Left lung (tissue), 10 donors: Measurements from ENCODE around the gene SNORC. TPM values are rescaled to one million over a fixed set of nuclear protein-coding genes. Genes with fewer than 3 reads are reported as not detected.

Experiments
- ATAC-seq: fragments of 200-7000 bp; cut with Tn5 transposase; one replicate; pipeline ENCODE4 v1.9.1; 2020; ENCODE audit warnings: moderate library complexity
- DNase-seq, 4 donors: peaks; one replicate each; pipeline ENCODE4 v3.0.0-alpha.2; 2013 to 2020
- H3K27ac ChIP-seq, 2 donors: fragments of 200-600 bp; sonication (generic) in 1 of 2; one replicate each; pipeline versions ENCODE4 v1.5.0 to v1.8.0; 2020 to 2021
- H3K27me3 ChIP-seq, 2 donors: fragments of 200-600 bp; sonication (generic) in 1 of 2; one replicate each; pipeline versions ENCODE4 v1.5.0 to v1.8.0; 2020 to 2021
- H3K36me3 ChIP-seq, 2 donors: fragments of 200-600 bp; sonication (generic) in 1 of 2; one replicate each; pipeline versions ENCODE4 v1.5.0 to v1.8.0; 2020 to 2021
- H3K4me1 ChIP-seq, 2 donors: fragments of 200-600 bp; one replicate each; pipeline ENCODE4 v1.8.0; 2021
- H3K4me3 ChIP-seq, 2 donors: fragments of 200-600 bp; sonication (generic) in 1 of 2; one replicate each; pipeline versions ENCODE4 v1.5.0 to v1.8.0; 2020 to 2021; ENCODE audit warnings: mild to moderate bottlenecking in 1 of 2
- H3K9me3 ChIP-seq, 2 donors: fragments of 200-600 bp; sonication (generic) in 1 of 2; one replicate each; pipeline versions ENCODE4 v1.5.0 to v1.8.0; 2020 to 2021
- CTCF ChIP-seq, 2 donors: fragments of 200-600 bp; sonication (generic) in 1 of 2; IDR thresholded peaks; one replicate each; pipeline versions ENCODE4 v1.5.0 to v1.8.0; 2021; ENCODE audit warnings: antibody characterized with exemption in 2 of 2
- intact Hi-C, 2 donors: fragments of 100-400 bp; cut with DNase I; formaldehyde crosslinking; loops; one replicate each; pipeline versions ENCODE4 v1.11.2 to v1.14.2; 2022
- polyA plus RNA-seq, 6 donors: library from polyadenylated mRNA; unstranded; fragments of 120-200 nt; gene quantifications; one replicate each; pipeline ENCODE4 v1.2.1, GENCODE V29; 2013; ENCODE audit not compliant: insufficient read length in 6 of 6
- total RNA-seq, 2 donors: library from RNA; stranded (reverse); fragmentation: NEBNext Ultra II Directional; extraction: Animal tissue kit (Norgen Biotek cat#: 25700); gene quantifications; one replicate each; pipeline ENCODE4 v1.2.1, GENCODE V29; 2021
- donor health status: DM: no; HTN: yes; CAD: no.
- donor health status: DM: no; HTN: no; CAD: no.

The SNORC gene
- total and polyA plus RNA-seq, 8 donors = 0.53 to 3.6 (median 1.7) TPM

GRCh38 chr2:232865165-232865564, 4.9 kb upstream of the SNORC start:
- intact Hi-C loops = no loop called here
- no peak for TF ChIP-seq CTCF (IDR thresholded peaks at IDR 0.05)
- Histone ChIP-seq H3K27me3 (no peaks in the 10 kb centered on the region), H3K9me3 (no peaks in the 10 kb centered on the region), H3K27ac (no peak overlapping the region), H3K4me1 (no peaks in the 10 kb centered on the region), H3K36me3 (peaks cover 0 to 12% of the 10 kb centered on the region in 2 donors), H3K4me3 (no peak overlapping the region)
- ATAC-seq (no peak), DNase-seq (no peak)

- Histone ChIP-seq H3K27ac (no peak overlapping the region), H3K36me3 (peaks cover 0 to 4% of the 10 kb centered on the region in 2 donors), H3K9me3 (no peaks in the 10 kb centered on the region), H3K4me1 (no peaks in the 10 kb centered on the region), H3K4me3 (no peak overlapping the region), H3K27me3 (no peaks in the 10 kb centered on the region)
- ATAC-seq (no peak), DNase-seq (no peak)
- intact Hi-C loops = no loop called here
- no peak for TF ChIP-seq CTCF (IDR thresholded peaks at IDR 0.05)
Measured at GRCh38 chr2:232866104-232866503, 4.0 kb upstream of the SNORC start.

DNA sequence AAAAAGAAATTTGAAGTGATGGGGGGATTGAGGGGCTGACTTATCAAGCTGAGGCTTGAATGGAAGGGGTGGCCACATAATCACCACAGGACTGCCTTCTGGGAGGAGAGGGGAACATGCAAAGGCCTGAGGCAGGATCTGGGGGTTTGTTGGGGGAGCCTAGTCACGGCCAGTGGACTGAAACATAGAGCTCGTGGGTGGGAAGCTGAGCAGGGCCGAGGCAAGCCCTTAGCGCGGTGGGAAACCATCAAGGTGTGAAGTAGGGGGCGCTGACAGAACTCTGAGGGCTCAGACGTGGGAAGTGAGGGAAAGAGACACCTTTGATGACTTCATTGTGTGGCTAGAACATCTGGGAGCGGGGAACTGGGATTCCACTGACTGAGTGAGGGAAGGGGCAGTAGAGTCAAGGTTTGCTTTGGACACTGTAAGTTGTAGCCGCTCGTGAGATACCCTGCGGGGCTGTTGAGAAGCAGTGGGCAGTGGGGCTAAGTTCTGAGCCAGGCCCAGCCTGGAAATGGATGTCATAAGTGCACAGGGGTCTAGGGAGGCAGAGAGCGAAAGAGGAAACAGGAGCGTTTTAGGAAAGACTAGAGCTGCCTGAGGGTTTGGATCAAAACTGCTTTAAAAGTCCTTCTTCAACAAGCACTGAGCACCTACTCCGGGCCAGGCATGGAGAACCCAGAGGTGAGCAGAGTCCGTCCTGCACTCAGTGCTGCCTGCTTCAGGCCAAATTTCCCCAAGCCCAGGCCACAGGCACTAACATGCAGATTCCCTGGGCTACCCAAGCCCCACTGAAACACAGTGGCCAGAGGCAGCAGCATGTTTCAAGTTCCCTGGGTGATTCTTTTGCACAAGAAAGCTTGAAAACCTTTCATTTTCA, 686 bp upstream of the SNORC start:
- no peak for TF ChIP-seq CTCF (IDR thresholded peaks at IDR 0.05)
- ATAC-seq (no peak), DNase-seq (no peak)
- intact Hi-C loops = no loop called here
- Histone ChIP-seq H3K4me3 (no peak overlapping the region), H3K27me3 (peaks cover 0 to 3% of the 10 kb centered on the region in 2 donors), H3K9me3 (no peaks in the 10 kb centered on the region), H3K4me1 (peaks cover 0 to 2% of the 10 kb centered on the region in 2 donors), H3K36me3 (no peaks in the 10 kb centered on the region), H3K27ac (no peak overlapping the region)

DNA sequence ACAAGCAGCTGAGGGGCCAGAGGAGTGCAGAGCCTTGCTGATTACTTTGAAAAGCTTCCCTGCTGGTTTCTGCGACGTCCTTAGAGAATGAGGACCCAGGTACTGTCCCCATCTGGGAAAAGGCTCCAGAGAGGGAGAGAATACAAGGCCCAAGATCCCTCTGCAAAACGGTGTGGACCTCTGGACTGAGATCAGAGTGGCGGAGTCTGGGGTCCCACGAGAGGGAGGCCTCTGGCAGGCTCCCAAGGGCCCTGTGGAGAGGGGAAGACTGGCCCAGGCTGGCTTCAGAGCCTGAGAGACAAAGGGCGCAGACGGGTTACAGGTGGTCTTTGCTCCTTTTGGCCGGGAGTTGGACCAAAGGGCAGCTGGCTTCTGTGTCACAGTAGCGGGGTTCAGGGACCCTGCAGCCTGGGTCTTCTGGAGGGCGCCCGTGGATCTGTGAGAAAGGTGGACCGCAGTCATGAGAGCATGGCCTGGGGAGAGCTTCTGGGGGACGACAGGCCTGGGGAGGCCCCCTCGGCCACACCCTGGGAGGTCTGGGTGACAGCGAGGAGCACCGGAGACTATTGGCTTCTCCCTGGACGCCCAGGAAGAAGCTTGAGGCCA, 805 bp downstream of the SNORC start:
- ATAC-seq (no peak), DNase-seq (no peak)
- Histone ChIP-seq H3K4me1 (peaks cover 0 to 7% of the 10 kb centered on the region in 2 donors), H3K27me3 (peaks cover 4 to 17% of the 10 kb centered on the region in 2 donors), H3K27ac (no peak overlapping the region), H3K9me3 (no peaks in the 10 kb centered on the region), H3K4me3 (no peak overlapping the region), H3K36me3 (no peaks in the 10 kb centered on the region)
- TF ChIP-seq CTCF (IDR thresholded peaks at IDR 0.05) = no peak
- intact Hi-C loops = no loop called here

GRCh38 chr2:232871418-232871834, 1.4 kb downstream of the SNORC start:
- Histone ChIP-seq H3K9me3 (no peaks in the 10 kb centered on the region), H3K27me3 (peaks cover 9 to 23% of the 10 kb centered on the region in 2 donors), H3K4me3 (no peak overlapping the region), H3K27ac (no peak overlapping the region), H3K36me3 (no peaks in the 10 kb centered on the region), H3K4me1 (peaks cover 0 to 12% of the 10 kb centered on the region in 2 donors)
- ATAC-seq (no peak), DNase-seq (no peak)
- intact Hi-C loops = no loop called here
- no peak for TF ChIP-seq CTCF (IDR thresholded peaks at IDR 0.05)
